ENCODE measurements around the gene SCAP. TPM values are rescaled to one million over a fixed set of nuclear protein-coding genes. Genes with fewer than 3 reads are reported as not detected.
A peak's percentile ranks its signal among the peaks of the same experiment; 100 is the strongest.

Gene SCAP
- total and polyA plus RNA-seq, 2 of the 13 experiments (the other 11 are each of a cell fraction or from before 2014, with no cell fraction given), result 40.4 to 53.3 TPM

DNA sequence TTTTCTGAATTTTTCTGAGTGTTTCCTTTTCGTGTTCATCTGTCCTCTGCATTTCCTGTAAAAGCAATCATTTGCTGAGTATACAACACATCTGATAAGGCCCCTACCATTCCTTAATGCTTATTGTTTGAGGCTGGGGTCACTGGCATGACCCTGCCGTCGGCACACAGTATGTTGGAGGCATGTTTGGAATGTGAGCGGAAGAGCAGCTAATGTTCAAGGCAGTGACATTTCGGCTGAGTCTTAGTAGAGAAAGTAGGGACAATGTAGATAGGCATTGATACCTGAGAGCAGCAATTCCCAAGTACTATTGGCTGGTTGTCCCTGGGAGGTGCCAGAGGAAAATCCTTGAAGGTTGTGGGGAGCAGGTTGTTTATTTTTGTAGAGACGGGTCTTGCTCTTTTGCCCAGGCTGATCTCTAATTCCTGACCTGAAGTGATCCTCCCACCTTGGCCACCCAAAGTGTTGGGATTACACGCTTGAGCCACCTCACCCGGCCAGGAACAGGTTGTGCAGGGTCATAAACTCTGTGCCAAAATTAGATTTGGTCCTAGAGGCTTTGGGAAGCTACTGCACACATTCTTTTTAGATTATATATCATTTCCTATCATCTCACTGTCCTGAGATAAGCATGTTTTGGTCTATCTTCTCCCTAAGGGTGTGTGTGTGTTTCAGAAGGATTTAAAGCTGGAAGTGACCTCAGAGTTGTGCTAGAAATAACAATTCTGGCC lies 81.4 kb downstream of the SCAP start (continued):
- TF ChIP-seq, protein P1, sequence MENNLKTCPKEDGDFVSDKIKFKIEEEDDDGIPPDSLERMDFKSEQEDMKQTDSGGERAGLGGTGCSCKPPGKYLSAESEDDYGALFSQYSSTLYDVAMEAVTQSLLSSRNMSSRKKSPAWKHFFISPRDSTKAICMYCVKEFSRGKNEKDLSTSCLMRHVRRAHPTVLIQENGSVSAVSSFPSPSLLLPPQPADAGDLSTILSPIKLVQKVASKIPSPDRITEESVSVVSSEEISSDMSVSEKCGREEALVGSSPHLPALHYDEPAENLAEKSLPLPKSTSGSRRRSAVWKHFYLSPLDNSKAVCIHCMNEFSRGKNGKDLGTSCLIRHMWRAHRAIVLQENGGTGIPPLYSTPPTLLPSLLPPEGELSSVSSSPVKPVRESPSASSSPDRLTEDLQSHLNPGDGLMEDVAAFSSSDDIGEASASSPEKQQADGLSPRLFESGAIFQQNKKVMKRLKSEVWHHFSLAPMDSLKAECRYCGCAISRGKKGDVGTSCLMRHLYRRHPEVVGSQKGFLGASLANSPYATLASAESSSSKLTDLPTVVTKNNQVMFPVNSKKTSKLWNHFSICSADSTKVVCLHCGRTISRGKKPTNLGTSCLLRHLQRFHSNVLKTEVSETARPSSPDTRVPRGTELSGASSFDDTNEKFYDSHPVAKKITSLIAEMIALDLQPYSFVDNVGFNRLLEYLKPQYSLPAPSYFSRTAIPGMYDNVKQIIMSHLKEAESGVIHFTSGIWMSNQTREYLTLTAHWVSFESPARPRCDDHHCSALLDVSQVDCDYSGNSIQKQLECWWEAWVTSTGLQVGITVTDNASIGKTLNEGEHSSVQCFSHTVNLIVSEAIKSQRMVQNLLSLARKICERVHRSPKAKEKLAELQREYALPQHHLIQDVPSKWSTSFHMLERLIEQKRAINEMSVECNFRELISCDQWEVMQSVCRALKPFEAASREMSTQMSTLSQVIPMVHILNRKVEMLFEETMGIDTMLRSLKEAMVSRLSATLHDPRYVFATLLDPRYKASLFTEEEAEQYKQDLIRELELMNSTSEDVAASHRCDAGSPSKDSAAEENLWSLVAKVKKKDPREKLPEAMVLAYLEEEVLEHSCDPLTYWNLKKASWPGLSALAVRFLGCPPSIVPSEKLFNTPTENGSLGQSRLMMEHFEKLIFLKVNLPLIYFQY (CRISPR knock-in tag; IDR thresholded peaks at IDR 0.05; ENCODE audit: borderline replicate concordance), result no peak
- TF ChIP-seq ZNF614 (CRISPR knock-in tag; IDR thresholded peaks at IDR 0.05; ENCODE audit: borderline replicate concordance), result peak; percentile 81; the same call in 1 of the 2 replicates
- TF ChIP-seq, protein P2, sequence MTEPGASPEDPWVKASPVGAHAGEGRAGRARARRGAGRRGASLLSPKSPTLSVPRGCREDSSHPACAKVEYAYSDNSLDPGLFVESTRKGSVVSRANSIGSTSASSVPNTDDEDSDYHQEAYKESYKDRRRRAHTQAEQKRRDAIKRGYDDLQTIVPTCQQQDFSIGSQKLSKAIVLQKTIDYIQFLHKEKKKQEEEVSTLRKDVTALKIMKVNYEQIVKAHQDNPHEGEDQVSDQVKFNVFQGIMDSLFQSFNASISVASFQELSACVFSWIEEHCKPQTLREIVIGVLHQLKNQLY (CRISPR knock-in tag; IDR thresholded peaks at IDR 0.05), result 0 out of 2 replicates have a peak, but pooled peaks have one; percentile 19
- no peak for TF ChIP-seq KDM1A (CRISPR knock-in tag; IDR thresholded peaks at IDR 0.05)
- TF ChIP-seq ZC3H4 (CRISPR knock-in tag; IDR thresholded peaks at IDR 0.05; ENCODE audit: borderline replicate concordance), result no peak
- TF ChIP-seq RBAK (CRISPR knock-in tag; IDR thresholded peaks at IDR 0.05), result no peak
- TF ChIP-seq KMT2A (CRISPR knock-in tag; IDR thresholded peaks at IDR 0.05), result no peak
- TF ChIP-seq ZNF124 (CRISPR knock-in tag; IDR thresholded peaks at IDR 0.05), result no peak
- TF ChIP-seq FOXC1 (CRISPR knock-in tag; IDR thresholded peaks at IDR 0.05; ENCODE audit: borderline replicate concordance), result no peak
- TF ChIP-seq, protein P3, sequence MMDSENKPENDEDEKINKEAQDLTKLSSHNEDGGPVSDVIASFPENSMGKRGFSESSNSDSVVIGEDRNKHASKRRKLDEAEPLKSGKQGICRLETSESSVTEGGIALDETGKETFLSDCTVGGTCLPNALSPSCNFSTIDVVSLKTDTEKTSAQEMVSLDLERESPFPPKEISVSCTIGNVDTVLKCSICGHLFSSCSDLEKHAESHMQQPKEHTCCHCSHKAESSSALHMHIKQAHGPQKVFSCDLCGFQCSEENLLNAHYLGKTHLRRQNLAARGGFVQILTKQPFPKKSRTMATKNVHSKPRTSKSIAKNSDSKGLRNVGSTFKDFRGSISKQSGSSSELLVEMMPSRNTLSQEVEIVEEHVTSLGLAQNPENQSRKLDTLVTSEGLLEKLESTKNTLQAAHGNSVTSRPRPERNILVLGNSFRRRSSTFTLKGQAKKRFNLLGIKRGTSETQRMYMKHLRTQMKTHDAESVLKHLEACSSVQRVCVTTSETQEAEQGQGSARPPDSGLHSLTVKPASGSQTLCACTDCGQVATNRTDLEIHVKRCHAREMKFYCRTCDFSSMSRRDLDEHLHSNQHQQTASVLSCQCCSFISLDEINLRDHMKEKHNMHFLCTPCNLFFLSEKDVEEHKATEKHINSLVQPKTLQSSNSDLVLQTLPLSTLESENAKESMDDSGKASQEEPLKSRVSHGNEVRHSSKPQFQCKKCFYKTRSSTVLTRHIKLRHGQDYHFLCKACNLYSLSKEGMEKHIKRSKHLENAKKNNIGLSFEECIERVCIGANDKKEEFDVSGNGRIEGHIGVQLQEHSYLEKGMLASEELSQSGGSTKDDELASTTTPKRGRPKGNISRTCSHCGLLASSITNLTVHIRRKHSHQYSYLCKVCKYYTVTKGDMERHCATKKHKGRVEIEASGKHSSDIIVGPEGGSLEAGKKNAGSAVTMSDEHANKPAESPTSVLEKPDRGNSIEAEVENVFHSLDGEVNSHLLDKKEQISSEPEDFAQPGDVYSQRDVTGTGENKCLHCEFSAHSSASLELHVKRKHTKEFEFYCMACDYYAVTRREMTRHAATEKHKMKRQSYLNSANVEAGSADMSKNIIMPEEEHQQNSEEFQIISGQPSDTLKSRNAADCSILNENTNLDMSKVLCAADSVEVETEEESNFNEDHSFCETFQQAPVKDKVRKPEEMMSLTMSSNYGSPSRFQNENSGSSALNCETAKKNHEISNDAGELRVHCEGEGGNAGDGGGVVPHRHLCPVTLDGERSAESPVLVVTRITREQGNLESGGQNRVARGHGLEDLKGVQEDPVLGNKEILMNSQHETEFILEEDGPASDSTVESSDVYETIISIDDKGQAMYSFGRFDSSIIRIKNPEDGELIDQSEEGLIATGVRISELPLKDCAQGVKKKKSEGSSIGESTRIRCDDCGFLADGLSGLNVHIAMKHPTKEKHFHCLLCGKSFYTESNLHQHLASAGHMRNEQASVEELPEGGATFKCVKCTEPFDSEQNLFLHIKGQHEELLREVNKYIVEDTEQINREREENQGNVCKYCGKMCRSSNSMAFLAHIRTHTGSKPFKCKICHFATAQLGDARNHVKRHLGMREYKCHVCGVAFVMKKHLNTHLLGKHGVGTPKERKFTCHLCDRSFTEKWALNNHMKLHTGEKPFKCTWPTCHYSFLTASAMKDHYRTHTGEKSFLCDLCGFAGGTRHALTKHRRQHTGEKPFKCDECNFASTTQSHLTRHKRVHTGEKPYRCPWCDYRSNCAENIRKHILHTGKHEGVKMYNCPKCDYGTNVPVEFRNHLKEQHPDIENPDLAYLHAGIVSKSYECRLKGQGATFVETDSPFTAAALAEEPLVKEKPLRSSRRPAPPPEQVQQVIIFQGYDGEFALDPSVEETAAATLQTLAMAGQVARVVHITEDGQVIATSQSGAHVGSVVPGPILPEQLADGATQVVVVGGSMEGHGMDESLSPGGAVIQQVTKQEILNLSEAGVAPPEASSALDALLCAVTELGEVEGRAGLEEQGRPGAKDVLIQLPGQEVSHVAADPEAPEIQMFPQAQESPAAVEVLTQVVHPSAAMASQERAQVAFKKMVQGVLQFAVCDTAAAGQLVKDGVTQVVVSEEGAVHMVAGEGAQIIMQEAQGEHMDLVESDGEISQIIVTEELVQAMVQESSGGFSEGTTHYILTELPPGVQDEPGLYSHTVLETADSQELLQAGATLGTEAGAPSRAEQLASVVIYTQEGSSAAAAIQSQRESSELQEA (CRISPR knock-in tag; IDR thresholded peaks at IDR 0.05; ENCODE audit: not compliant biosample characterization), result no peak
- peak; percentile 47 for TF ChIP-seq HNF4A (CRISPR knock-in tag; IDR thresholded peaks at IDR 0.05)
- TF ChIP-seq ZNF652 (CRISPR knock-in tag; IDR thresholded peaks at IDR 0.05; ENCODE audit: borderline replicate concordance, low read depth), result no peak
- TF ChIP-seq POLR2AphosphoS5 (IDR thresholded peaks at IDR 0.05; ENCODE audit: low read depth, low read length), result no peak
- TF ChIP-seq SOX5 (CRISPR knock-in tag; IDR thresholded peaks at IDR 0.05; ENCODE audit: borderline replicate concordance), result peak; percentile 86

Data from HepG2 (cell line).